Skin of body (tissue), 2 donors: ENCODE results near the gene TFPI2. TPM values are rescaled to one million over a fixed set of nuclear protein-coding genes. Genes with fewer than 3 reads are reported as not detected.
"Not testable (repeated sequence)": the region's sequence is repeated elsewhere in the genome, so short reads cannot be mapped to it uniquely, and the experiment has no call there.

ENCODE experiments used
- DNase-seq: peaks from one replicate; lab custom pipeline; 2025; lab: John Stamatoyannopoulos, UW
- total RNA-seq: library from RNA; depleted of rRNA; stranded (reverse); fragments of >200 nt; gene quantifications from one replicate; pipeline ENCODE4 v1.2.3, GENCODE V29; 2014

Gene TFPI2, protein sequence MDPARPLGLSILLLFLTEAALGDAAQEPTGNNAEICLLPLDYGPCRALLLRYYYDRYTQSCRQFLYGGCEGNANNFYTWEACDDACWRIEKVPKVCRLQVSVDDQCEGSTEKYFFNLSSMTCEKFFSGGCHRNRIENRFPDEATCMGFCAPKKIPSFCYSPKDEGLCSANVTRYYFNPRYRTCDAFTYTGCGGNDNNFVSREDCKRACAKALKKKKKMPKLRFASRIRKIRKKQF
- 0.89 TPM for total RNA-seq

DNA sequence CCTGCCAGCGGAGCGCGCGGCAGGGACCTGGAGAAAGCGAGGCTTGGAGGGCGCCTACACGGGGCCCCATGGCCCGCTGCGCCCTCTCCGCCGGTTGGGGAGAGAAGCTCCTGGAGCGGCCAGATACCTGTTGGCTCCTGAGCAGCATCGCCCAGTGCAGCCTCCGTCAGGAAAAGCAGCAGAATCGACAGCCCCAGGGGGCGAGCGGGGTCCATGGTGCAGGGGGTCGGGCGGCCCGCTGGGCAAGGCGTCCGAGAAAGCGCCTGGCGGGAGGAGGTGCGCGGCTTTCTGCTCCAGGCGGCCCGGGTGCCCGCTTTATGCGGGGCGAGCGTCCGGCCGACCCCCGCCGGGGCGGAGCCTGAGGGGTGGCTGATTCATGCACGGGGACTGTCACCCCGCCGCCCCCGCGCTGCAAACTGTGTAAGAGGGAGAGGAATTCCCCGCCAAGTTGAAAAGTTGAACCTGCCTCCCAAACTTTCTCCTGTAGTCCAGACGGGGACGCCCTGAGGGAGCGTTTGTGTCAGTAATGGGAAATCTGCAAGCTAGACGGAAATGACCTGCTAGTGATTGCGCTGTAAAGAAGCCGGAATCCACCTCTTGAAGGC is at the start of gene TFPI2:
Gene TFPI2, minus strand, starts transcription at position 290 of the 605 bp plus-strand sequence. Its CDS starts 75 bp downstream, at position 215.
- no peak for DNase-seq

DNA sequence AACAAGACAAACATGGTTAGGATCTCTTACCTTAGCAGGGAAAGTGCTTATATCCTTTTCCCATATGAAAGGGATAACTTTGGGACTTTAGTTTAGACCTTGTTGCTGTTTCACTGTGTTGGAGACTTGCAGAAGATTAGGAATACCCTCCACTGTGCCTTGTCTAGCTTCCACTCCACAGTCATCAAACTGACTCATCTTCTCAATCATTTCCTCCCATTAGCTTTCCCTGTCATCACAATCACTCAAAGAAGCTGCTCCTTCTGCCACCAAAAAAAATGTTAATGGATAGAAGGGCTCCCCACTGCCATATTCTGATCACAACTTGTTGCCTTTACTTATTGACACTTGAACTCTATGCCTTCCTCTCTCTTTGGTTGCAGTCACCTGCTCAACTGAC is 47.7 kb upstream of the TFPI2 start:
- DNase-seq = no peak

DNA sequence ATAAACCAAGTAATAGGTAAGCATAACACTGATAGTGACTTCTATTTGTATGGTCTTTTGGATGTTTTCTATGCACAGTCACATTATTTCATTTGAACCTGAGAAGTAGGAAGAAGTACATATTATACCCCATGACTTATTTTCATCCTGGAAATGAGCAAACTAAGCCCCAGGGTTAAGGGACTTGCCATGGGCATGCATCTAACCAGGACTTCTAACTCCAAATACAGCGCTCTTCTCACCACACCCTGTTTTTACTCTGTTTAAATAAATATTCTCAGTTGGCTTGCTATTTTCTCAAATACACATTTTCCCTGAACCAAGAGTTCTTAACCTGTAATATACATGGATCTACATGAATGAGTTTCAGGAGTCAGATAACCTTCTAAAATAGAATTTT is 47.3 kb upstream of the TFPI2 start:
- no peak for DNase-seq

DNA sequence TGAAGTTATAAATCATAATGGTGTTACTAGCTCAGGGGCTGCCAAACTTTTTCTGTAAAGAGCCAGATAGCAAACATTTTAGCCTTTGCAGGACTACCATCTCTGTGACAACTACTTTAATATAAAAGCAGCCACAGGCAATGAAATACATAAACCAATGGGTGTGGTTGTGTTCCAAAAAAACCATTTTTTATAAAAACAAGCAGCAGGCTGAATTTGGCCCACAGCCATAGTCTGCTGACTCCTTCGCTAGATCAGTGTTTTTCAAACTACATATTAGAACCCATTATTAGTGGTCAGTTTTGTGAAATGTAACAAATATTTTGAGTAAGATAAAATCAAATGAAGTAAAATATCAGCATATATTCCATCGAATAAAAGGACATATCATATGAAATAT is 44.5 kb upstream of the TFPI2 start:
- DNase-seq = no peak

DNA sequence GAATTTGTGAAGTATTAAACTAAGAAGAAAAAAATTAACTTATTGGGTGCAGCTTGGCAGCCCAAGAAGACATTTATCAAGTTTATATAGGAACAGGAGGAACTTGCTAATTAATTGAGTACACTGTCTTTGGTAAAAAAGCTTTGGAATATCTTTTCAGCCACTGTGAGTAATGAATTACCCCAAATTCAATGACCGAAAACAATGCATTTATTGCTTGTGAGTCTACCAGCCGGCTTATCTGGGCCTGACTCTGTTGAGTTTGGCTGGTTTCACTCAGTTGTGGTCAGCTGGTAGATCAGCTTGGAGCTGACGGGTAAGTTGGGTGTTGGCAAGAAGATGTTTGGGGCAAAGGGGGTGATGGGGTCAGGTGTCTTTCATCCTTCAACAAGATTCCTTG is 42.6 kb upstream of the TFPI2 start:
- DNase-seq = no peak

DNA sequence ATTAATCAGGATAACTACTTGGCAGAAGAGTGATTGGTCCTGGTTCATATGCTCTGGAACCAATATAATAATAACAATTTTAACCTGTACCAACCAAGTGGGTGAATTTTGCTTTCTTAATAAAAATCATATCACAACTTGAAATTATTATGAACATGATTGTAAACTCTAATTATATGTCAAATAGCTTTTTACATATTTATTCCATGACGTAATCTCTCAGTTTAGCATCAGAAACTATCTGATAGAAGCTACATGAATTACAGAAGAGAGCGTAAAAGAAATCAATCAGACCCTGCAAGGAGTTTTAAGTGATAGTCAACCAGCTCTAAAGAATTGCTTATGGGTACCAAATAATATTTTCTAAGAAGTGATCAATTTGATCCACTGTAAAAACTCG is 41.1 kb upstream of the TFPI2 start:
- no peak for DNase-seq

DNA sequence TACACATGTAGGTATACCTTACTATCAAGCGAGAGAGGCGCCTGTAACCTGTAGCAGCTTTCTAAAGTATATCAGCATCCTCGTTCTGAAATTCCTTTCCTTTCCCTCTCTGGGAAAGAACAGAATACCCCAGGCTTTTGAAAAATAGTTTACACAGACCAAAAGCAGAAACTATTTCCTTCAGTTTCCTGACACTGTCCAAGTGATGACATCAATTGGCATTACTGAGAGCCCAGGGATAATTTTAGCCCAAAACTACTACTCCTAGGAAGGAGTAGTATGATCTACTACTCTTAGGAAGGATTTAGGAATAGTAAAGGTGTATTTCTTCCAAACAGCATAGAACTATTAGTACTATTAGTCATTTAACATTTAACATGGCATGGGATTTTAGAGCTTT is 37.0 kb upstream of the TFPI2 start:
- no peak for DNase-seq

DNA sequence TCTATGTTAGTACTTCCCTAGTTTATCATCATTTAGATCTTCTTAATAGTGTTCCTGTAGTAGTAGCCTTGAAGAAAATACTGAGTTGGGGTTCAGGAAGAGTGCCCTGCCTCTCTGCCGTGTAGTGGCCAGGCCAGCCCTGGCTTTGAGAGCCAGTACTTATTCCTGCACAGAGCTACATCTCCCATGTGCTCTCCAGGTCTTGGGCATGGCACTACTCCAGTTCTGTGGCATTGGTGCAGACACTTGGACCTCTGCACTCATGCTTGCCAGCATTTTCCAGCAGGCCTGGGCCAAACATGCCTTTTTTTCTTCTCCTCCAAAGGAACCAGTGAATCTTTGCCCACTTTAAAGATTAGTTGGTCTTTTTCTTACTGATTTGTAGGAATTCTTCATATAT is 36.2 kb upstream of the TFPI2 start:
- no peak for DNase-seq

DNA sequence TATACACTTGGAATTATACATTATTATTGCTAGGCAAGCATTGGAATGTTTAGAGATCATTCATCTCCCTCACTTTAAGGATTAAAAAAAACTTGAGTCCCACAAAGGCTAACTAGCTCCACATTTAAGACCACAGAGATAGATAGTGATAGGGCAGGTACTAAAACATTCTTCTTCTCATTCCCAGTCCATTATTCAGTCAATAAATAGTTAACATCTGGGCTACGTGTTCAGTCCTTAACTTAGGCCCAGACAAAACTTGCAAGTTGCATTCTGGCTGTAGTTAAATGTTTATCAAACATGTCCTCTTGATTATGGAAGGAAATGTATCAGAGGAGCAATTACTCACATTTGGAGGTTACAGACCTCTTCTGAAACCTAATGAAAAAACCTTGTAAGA is 33.4 kb upstream of the TFPI2 start:
- DNase-seq = no peak

DNA sequence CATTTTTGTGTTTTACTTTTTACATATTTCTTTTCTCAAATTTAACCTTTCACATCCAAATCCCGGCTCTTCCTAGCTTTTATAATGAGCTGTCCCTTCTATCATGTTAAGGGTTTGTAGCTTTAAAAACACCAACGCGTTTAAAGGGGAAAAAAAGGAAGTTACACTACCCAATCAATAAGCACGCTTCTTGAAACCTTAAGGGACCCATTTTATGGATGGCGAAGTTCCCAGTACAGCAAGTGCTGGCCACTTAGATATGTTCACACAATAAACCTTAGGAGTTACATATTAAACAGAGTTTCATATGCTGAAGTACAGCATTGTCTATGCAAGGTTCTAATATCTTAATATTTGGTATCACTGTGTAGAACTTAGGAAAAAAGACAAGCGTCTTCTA is 32.7 kb upstream of the TFPI2 start:
- DNase-seq = peak; percentile 66

DNA sequence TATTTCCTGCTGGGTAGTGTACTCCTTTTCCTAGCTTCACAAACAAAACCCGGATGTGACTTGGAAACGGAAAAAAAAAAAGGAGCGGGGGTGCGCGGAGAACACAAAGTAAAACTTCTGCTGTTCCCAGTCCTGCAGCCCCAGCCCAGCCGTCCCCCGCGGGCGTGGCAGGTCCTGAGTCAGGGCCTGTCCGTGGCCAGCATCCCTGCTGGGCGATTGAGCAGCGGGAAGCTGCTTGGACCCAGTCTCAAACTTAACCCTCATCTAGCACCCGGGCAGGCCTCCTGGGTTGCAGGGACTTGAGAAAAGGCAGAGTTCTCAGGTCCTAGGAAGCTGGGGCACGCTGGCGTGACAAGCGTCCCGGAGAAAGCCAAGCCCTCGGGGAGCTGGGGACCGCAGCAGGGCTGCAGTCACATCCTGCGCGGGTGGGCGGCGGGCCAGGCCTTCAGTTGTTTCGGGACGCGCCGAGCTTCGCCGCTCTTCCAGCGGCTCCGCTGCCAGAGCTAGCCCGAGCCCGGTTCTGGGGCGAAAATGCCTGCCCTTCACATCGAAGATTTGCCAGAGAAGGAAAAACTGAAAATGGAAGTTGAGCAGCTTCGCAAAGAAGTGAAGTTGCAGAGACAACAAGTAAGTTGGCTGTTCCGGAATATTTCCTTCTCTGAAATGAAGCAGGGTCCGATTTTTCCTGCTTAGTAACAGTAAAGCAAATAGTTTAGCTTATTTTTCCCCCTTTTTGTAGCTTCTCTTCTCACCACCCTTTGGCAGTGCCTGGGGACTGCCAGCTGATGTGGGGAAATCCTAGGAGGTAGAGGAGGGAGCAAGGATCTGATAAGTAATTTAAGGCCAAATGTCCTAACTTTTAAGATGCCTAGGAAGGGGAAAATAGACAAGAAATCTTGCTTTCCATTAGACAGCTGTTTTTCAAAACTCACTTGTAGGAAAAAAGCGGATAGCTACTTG is 31.3 kb upstream of the TFPI2 start, which contains the start of gene GNG11:
Gene GNG11, plus strand, starts transcription at position 129 of the 960 bp plus-strand sequence. Its CDS starts 403 bp downstream, at position 532.
- peak; percentile 84 for DNase-seq

DNA sequence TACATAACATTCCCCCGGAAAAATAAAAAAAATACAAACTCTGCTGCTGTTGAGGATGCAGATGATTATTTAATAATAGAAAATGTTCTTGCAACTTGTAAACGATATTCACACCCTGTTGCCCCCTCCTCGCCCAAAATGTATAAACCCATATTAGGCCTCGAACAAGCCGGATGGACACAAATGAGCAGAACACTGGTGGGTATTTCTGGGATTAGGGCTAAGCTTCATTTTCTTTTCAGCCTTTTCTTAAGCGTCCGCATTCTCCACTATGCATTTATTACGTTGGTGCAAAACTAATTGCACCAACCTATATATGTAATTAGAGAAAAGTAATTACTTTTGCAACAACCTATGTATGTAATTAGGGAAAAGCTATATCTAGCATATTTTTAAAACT is 30.6 kb upstream of the TFPI2 start:
- peak; percentile 67 for DNase-seq

DNA sequence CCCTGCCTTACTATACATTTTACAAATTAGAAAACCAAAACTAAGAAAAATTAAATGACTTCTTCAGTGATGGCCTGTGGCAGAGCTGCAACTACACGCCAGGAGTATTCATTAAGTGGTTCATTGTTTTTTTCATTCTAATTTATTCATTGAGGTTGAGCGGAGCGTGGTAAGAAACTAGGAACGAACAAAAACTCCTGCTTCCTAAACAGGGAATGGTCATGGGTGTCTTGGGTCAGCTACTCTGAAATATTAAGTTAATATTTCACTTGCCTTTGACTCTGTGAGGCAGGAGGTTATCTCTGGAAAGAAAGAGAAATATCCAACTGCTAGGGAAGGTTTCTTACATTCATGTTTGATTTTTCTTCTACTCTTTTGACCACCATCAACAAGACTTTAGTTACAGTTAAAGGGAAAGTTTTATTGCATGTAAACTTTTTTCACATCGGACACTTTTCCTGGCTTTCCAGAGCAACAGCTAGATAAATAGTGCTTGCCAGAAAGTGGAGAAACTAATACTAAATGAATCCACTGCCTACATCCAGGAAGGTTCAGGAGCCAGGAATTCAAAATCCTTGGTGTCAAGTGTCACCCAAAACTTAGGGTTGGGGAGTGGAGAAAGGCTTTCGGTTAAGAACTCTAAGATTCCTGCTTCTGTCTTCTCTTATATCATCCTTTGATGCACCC is 30.1 kb upstream of the TFPI2 start:
- DNase-seq = no peak

DNA sequence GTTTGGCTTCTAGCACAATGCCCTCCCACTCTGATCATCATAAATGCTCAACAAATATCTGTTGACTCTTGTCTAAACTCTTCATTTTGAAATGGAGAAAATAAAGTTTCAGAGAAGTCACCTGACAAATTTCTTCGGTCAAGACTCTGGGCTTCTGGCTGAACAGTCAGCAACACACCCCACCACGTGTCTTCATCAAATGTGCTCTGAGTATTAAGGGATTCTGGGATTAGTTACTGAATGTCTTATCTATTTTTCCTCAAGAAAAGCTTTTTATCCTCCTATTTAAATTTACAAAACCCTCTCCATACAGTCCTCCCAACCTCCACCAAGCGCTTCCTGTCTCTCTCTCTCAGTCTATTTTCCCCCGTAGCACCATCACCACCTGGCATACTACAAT is 25.8 kb upstream of the TFPI2 start:
- not testable (repeated sequence) for DNase-seq

DNA sequence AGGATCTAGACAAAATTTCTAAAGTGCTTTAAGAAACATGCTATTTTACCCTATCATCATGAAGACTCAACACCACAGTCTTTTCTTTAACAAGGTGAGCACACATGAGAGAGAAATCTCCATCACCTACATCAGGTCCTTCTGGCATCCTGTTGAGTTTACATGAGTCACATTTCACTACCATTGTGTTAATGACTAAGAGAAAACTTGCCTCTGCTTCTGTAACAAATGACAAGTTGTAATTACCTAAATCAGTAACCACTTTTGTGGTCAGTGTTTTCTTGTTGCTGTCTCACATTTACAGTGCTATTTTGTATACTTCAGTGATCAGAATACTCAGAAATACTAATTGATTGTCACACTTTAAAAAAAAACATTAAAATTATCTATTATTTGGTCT is 25.3 kb upstream of the TFPI2 start:
- not testable (repeated sequence) for DNase-seq

DNA sequence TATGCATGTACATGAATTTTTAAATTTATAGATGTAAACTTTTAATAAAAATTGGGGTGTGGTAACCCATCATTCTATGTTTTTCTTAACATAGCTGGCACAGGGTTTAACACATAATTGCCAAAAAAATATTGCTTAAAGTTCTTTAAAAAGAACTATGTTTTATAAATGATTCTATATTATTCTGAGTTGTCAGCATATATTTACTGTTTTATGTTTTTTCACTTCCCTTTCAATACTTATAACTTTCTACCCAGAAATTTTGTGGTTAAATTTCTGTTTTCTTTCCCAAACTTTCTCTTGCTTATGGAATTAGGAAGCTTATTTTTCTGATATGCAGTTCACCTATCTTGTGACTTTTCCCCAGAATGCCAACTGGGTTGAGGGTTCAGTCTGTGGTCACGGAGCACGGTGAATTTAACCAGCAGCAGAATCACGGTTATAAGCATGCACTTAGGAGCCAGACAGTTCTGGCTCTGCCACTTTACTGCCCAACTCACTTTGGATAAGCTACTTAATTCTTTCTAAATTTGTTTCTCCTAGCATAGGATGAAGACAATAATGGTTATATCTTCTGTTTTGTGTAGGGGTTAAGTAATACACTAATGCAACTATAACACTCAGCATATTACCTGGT is 24.8 kb upstream of the TFPI2 start:
- not testable (repeated sequence) for DNase-seq

DNA sequence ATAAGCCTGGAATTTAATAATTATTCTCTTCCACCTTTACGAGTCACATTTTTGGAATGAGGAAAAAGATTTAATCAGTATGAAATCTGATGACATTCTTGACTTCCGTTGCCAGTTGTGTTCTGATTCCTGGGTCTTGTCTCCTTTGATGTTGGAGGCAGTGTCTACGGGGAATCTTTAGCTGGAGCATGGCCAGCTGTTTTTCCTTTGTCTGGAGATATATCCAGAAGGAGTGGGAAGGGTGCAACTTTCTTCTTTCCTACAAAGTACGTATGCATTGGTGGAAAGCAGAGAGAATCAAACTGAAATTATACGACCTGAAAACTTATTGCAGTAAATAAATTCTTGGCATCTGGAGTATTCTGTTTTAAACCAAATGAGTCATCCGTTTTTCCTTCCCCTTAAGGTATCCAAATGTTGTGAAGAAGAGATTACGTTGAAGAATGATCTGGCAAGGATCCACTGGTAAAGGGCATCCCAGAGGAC is 24.1 kb upstream of the TFPI2 start:
- peak; percentile 37 for DNase-seq

DNA sequence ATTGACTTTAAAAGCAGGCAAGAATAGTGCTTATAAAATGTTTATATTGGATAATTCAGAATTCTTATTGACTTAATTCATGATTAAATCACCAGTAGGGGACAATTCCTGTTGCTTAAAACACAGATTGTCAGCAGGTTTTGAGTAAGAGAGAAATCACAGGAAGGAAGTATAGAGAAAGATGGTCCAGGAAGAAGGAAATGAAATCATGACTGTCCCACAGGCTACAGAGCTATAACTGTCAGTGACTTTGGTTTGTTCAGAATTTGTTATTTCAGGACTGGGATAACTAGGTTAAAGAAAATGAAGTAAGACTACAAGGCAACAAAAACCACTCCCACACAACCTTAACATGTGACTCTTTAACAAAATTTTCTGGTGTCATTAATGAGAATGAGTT is 22.6 kb upstream of the TFPI2 start:
- no peak for DNase-seq

DNA sequence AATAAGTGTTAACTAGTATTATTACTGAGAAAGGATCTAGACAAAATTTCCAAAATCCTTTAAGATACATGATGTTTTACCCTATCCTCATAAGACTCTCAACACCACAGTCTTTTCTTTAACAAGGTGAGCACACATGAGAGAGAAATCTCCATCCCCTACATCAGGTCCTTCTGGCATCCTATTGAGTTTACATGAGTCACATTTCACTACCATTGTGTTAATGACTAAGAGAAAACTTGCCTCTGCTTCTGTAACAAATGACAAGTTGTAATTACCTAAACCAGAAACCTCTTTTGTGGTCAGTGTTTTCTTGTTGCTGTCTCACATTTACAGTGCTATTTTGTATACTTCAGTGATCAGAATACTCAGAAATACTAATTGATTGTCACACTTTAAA is 21.1 kb upstream of the TFPI2 start:
- not testable (repeated sequence) for DNase-seq

DNA sequence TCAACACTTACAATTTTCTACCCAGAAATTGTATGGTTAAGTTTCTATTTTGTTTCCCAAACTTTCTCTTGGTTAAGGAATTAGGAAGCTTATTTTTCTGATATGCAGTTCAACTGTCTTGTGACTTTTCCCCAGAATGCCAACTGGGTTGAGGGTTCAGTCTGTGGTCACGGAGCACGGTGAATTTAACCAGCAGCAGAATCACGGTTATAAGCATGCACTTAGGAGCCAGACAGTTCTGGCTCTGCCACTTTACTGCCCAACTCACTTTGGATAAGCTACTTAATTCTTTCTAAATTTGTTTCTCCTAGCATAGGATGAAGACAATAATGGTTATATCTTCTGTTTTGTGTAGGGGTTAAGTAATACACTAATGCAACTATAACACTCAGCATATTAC is 20.7 kb upstream of the TFPI2 start:
- DNase-seq = not testable (repeated sequence)
